ENCODE measurements around the gene PLEKHO2. TPM values are rescaled to one million over a fixed set of nuclear protein-coding genes. Genes with fewer than 3 reads are reported as not detected.

The PLEKHO2 gene
- total and polyA plus RNA-seq, 2 experiments from 2014 or later, result 9.0 to 29.4 TPM

DNA sequence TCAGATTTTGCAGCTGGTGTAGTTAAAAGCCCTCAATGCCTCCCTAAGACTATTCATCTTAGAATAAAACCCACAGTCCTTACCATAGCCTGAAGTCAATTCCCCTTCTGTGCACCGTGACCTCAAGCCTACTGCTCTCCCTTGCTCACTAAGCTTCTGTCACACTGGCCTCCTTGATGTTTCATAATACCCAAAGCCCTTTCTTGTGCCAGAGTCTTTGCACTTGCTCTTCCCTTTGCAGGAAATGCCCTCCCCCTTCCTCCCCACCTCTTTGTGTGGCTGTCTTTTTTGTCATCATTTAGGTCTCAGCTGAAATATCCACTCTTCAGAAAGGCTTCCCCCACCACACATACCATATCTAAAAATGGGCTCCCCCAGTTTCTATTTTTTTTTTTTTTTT is 4.2 kb upstream of the PLEKHO2 start:
- Histone ChIP-seq H3K27ac (ENCODE audit: low read depth) (no peak overlapping the region), H3K4me3 (no peak overlapping the region), H2AFZ (no peak overlapping the region), H3K4me1 (ENCODE audit: insufficient read depth) (peaks cover 19% of the 10 kb centered on the region), H3F3A (replicated peaks; ENCODE audit: low read depth) (peaks cover 25% of the 10 kb centered on the region; the same call in 1 of the 2 replicates), H4K20me1 (replicated peaks; ENCODE audit: insufficient read depth) (peaks cover 2% of the 10 kb centered on the region), H3K79me2 (replicated peaks; ENCODE audit: insufficient read depth) (peaks cover 7% of the 10 kb centered on the region), H3K4me2 (no peak overlapping the region), H3K36me3 (ENCODE audit: insufficient read depth) (no peaks in the 10 kb centered on the region), H3K27me3 (ENCODE audit: insufficient read depth) (no peaks in the 10 kb centered on the region), H3K9me2 (ENCODE audit: insufficient read depth) (no peaks in the 10 kb centered on the region)
- Mint-ChIP-seq H3K27ac (no peak overlapping the region), H3K27me3 (ENCODE audit: insufficient read depth, low read depth, poor library complexity) (peaks cover 20% of the 10 kb centered on the region), H3K4me3 (no peak overlapping the region), H3K4me1 (peaks cover 39% of the 10 kb centered on the region), H3K36me3 (ENCODE audit: low read depth) (peaks cover 13% of the 10 kb centered on the region; the same call in 2 of the 3 replicates), H3K9me3 (no peaks in the 10 kb centered on the region)
- ATAC-seq (no peak), DNase-seq (ENCODE audit: low spot score) (no peak)
- TF ChIP-seq NANOG (IDR thresholded peaks at IDR 0.05; ENCODE audit: borderline replicate concordance), result no peak
- no peak for TF ChIP-seq ZNF331 (CRISPR knock-in tag; IDR thresholded peaks at IDR 0.05; ENCODE audit: low read depth)
- TF ChIP-seq STAT1 (IDR thresholded peaks at IDR 0.05; ENCODE audit: unreplicated experiment), result no peak
- TF ChIP-seq ZNF114 (CRISPR knock-in tag; IDR thresholded peaks at IDR 0.05), result no peak
- no peak for TF ChIP-seq POLR2AphosphoS5 (IDR thresholded peaks at IDR 0.05; ENCODE audit: low read depth)
- TF ChIP-seq, protein P1, sequence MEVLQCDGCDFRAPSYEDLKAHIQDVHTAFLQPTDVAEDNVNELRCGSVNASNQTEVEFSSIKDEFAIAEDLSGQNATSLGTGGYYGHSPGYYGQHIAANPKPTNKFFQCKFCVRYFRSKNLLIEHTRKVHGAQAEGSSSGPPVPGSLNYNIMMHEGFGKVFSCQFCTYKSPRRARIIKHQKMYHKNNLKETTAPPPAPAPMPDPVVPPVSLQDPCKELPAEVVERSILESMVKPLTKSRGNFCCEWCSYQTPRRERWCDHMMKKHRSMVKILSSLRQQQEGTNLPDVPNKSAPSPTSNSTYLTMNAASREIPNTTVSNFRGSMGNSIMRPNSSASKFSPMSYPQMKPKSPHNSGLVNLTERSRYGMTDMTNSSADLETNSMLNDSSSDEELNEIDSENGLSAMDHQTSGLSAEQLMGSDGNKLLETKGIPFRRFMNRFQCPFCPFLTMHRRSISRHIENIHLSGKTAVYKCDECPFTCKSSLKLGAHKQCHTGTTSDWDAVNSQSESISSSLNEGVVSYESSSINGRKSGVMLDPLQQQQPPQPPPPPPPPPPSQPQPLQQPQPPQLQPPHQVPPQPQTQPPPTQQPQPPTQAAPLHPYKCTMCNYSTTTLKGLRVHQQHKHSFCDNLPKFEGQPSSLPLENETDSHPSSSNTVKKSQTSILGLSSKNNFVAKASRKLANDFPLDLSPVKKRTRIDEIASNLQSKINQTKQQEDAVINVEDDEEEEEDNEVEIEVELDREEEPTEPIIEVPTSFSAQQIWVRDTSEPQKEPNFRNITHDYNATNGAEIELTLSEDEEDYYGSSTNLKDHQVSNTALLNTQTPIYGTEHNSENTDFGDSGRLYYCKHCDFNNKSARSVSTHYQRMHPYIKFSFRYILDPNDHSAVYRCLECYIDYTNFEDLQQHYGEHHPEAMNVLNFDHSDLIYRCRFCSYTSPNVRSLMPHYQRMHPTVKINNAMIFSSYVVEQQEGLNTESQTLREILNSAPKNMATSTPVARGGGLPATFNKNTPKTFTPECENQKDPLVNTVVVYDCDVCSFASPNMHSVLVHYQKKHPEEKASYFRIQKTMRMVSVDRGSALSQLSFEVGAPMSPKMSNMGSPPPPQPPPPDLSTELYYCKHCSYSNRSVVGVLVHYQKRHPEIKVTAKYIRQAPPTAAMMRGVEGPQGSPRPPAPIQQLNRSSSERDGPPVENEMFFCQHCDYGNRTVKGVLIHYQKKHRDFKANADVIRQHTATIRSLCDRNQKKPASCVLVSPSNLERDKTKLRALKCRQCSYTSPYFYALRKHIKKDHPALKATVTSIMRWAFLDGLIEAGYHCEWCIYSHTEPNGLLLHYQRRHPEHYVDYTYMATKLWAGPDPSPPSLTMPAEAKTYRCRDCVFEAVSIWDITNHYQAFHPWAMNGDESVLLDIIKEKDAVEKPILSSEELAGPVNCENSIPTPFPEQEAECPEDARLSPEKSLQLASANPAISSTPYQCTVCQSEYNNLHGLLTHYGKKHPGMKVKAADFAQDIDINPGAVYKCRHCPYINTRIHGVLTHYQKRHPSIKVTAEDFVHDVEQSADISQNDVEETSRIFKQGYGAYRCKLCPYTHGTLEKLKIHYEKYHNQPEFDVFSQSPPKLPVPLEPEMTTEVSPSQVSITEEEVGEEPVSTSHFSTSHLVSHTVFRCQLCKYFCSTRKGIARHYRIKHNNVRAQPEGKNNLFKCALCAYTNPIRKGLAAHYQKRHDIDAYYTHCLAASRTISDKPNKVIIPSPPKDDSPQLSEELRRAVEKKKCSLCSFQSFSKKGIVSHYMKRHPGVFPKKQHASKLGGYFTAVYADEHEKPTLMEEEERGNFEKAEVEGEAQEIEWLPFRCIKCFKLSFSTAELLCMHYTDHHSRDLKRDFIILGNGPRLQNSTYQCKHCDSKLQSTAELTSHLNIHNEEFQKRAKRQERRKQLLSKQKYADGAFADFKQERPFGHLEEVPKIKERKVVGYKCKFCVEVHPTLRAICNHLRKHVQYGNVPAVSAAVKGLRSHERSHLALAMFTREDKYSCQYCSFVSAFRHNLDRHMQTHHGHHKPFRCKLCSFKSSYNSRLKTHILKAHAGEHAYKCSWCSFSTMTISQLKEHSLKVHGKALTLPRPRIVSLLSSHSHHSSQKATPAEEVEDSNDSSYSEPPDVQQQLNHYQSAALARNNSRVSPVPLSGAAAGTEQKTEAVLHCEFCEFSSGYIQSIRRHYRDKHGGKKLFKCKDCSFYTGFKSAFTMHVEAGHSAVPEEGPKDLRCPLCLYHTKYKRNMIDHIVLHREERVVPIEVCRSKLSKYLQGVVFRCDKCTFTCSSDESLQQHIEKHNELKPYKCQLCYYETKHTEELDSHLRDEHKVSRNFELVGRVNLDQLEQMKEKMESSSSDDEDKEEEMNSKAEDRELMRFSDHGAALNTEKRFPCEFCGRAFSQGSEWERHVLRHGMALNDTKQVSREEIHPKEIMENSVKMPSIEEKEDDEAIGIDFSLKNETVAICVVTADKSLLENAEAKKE (CRISPR knock-in tag; IDR thresholded peaks at IDR 0.05), result no peak
- TF ChIP-seq EZH2phosphoT487 (IDR thresholded peaks at IDR 0.05; ENCODE audit: unreplicated experiment), result no peak
- no peak for TF ChIP-seq CREB1 (CRISPR knock-in tag; IDR thresholded peaks at IDR 0.05; ENCODE audit: low read depth)
- TF ChIP-seq, protein P2, sequence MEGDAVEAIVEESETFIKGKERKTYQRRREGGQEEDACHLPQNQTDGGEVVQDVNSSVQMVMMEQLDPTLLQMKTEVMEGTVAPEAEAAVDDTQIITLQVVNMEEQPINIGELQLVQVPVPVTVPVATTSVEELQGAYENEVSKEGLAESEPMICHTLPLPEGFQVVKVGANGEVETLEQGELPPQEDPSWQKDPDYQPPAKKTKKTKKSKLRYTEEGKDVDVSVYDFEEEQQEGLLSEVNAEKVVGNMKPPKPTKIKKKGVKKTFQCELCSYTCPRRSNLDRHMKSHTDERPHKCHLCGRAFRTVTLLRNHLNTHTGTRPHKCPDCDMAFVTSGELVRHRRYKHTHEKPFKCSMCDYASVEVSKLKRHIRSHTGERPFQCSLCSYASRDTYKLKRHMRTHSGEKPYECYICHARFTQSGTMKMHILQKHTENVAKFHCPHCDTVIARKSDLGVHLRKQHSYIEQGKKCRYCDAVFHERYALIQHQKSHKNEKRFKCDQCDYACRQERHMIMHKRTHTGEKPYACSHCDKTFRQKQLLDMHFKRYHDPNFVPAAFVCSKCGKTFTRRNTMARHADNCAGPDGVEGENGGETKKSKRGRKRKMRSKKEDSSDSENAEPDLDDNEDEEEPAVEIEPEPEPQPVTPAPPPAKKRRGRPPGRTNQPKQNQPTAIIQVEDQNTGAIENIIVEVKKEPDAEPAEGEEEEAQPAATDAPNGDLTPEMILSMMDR (conservative IDR thresholded peaks at IDR 0.05; ENCODE audit: low read depth in 2 of 2), result no peak
- TF ChIP-seq, protein P3, sequence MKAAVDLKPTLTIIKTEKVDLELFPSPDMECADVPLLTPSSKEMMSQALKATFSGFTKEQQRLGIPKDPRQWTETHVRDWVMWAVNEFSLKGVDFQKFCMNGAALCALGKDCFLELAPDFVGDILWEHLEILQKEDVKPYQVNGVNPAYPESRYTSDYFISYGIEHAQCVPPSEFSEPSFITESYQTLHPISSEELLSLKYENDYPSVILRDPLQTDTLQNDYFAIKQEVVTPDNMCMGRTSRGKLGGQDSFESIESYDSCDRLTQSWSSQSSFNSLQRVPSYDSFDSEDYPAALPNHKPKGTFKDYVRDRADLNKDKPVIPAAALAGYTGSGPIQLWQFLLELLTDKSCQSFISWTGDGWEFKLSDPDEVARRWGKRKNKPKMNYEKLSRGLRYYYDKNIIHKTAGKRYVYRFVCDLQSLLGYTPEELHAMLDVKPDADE (IDR thresholded peaks at IDR 0.05), result no peak
- TF ChIP-seq EZH2 (IDR thresholded peaks at IDR 0.05; ENCODE audit: low read depth, unreplicated experiment), result no peak
- TF ChIP-seq, protein P4, sequence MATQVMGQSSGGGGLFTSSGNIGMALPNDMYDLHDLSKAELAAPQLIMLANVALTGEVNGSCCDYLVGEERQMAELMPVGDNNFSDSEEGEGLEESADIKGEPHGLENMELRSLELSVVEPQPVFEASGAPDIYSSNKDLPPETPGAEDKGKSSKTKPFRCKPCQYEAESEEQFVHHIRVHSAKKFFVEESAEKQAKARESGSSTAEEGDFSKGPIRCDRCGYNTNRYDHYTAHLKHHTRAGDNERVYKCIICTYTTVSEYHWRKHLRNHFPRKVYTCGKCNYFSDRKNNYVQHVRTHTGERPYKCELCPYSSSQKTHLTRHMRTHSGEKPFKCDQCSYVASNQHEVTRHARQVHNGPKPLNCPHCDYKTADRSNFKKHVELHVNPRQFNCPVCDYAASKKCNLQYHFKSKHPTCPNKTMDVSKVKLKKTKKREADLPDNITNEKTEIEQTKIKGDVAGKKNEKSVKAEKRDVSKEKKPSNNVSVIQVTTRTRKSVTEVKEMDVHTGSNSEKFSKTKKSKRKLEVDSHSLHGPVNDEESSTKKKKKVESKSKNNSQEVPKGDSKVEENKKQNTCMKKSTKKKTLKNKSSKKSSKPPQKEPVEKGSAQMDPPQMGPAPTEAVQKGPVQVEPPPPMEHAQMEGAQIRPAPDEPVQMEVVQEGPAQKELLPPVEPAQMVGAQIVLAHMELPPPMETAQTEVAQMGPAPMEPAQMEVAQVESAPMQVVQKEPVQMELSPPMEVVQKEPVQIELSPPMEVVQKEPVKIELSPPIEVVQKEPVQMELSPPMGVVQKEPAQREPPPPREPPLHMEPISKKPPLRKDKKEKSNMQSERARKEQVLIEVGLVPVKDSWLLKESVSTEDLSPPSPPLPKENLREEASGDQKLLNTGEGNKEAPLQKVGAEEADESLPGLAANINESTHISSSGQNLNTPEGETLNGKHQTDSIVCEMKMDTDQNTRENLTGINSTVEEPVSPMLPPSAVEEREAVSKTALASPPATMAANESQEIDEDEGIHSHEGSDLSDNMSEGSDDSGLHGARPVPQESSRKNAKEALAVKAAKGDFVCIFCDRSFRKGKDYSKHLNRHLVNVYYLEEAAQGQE (IDR thresholded peaks at IDR 0.05; ENCODE audit: unreplicated experiment), result no peak
- TF ChIP-seq JUNB (IDR thresholded peaks at IDR 0.05; ENCODE audit: unreplicated experiment), result no peak
